H1 (cell line): Measurements from ENCODE around the gene HYCC1. TPM values are rescaled to one million over a fixed set of nuclear protein-coding genes. Genes with fewer than 3 reads are reported as not detected.

Experiments used
- CTCF ChIA-PET: fragments of 300-600 bp; sonication (Branson Sonifier 250); formaldehyde crosslinking; loops from one replicate; lab custom pipeline; 2021; ENCODE audit not compliant: partially characterized antibody; lab: Charles Lee
- POLR2A ChIA-PET: fragments of 300-600 bp; sonication (Branson Sonifier 250); formaldehyde crosslinking; loops from one replicate; lab custom pipeline; 2021; ENCODE audit warnings: inconsistent platforms; ENCODE audit not compliant: partially characterized antibody; lab: Charles Lee
- DNase-seq, 2 experiments: peaks; one replicate each; pipeline versions ENCODE4 v3.0.0 to v3.0.0-alpha.2; 2010 to 2022; ENCODE audit warnings: low spot score in 2 of 2, low read depth in 1 of 2, mixed read lengths in 1 of 2
- FAIRE-seq: peaks from 2 replicates; lab custom pipeline; 2011; peaks lifted over from hg19 to GRCh38; lab: Jason Lieb, UNC
- H2AFZ ChIP-seq: 2 replicates; pipeline ENCODE4 v1.8.1; 2012; ENCODE audit warnings: low read length, inconsistent platforms
- H2AK5ac ChIP-seq: 2 replicates; pipeline ENCODE4 v1.6.1; 2013; ENCODE audit warnings: low read depth, low read length
- H2BK120ac ChIP-seq: replicated peaks from 2 replicates; pipeline ENCODE3; 2013; ENCODE audit warnings: low read depth, low read length, inconsistent platforms
- H2BK12ac ChIP-seq: 2 replicates; pipeline ENCODE4 v1.6.1; 2013; ENCODE audit warnings: low read depth, low read length
- H2BK15ac ChIP-seq: 2 replicates; pipeline ENCODE4 v1.6.1; 2013; ENCODE audit warnings: low read length
- H2BK20ac ChIP-seq: 2 replicates; pipeline ENCODE4 v1.6.1; 2013; ENCODE audit warnings: low read length
- H2BK5ac ChIP-seq: 2 replicates; pipeline ENCODE4 v1.6.1; 2013; ENCODE audit warnings: low read depth, low read length
- H3K14ac ChIP-seq: 2 replicates; pipeline ENCODE4 v1.6.1; 2013; ENCODE audit warnings: inconsistent platforms; ENCODE audit not compliant: insufficient read length
- H3K18ac ChIP-seq: 2 replicates; pipeline ENCODE4 v1.6.1; 2013; ENCODE audit warnings: low read length; ENCODE audit errors: extremely low read depth
- H3K23ac ChIP-seq: 2 replicates; pipeline ENCODE4 v1.6.1; 2013; ENCODE audit warnings: inconsistent platforms; ENCODE audit not compliant: insufficient read length
- H3K23me2 ChIP-seq: 2 replicates; pipeline ENCODE4 v1.6.1; 2013; ENCODE audit warnings: low read depth, low read length
- H3K27ac ChIP-seq: 2 replicates; pipeline ENCODE4 v1.6.1; 2011; ENCODE audit warnings: low read depth, low read length, inconsistent platforms
- H3K27me3 ChIP-seq, 4 experiments: replicated peaks in 1 of 4; 1 replicate in 1 of 4; 2 replicates in 3 of 4; pipeline versions ENCODE4 v1.6.1 to v1.8.1; 2011 to 2013; ENCODE audit warnings: low read length in 3 of 4, mild to moderate bottlenecking in 3 of 4, inconsistent platforms in 2 of 4, mixed read lengths in 2 of 4, moderate library complexity in 1 of 4; ENCODE audit not compliant: control insufficient read depth in 3 of 4, insufficient read depth in 3 of 4; ENCODE audit errors: extremely low read depth in 1 of 4
- H3K36me3 ChIP-seq, 4 experiments: 2 replicates each; pipeline versions ENCODE4 v1.6.1 to v1.8.1; 2011 to 2013; ENCODE audit warnings: mild to moderate bottlenecking in 4 of 4, low read length in 3 of 4, moderate library complexity in 2 of 4, control low read depth in 1 of 4, inconsistent platforms in 1 of 4; ENCODE audit not compliant: insufficient read depth in 4 of 4, control insufficient read depth in 2 of 4
- H3K4ac ChIP-seq: replicated peaks from 2 replicates; pipeline ENCODE3; 2013; ENCODE audit warnings: low read length, low read depth, mixed read lengths, inconsistent platforms; ENCODE audit not compliant: insufficient read length
- H3K4me1 ChIP-seq, 4 experiments: replicated peaks in 1 of 4; 1 replicate in 1 of 4; 2 replicates in 3 of 4; pipeline versions ENCODE4 v1.6.1 to v1.8.1; 2011 to 2013; ENCODE audit warnings: low read length in 3 of 4, inconsistent platforms in 2 of 4, mixed read lengths in 1 of 4; ENCODE audit not compliant: insufficient read depth in 4 of 4, control insufficient read depth in 3 of 4
- H3K4me2 ChIP-seq, 2 experiments: 2 replicates each; pipeline versions ENCODE4 v1.6.1 to v1.8.1; 2011 to 2013; ENCODE audit warnings: low read depth in 2 of 2, low read length in 2 of 2, control low read depth in 1 of 2, inconsistent platforms in 1 of 2, mild to moderate bottlenecking in 1 of 2; ENCODE audit not compliant: insufficient read depth in 1 of 2
- H3K4me3 ChIP-seq, 4 experiments: fragments of 200-600, 300-600 bp in 1 of 4; sonication (generic), shearing (Covaris generic), sonication (Bioruptor Twin) in 1 of 4; 2 replicates each; pipeline versions ENCODE4 v1.5.1 to v1.8.1; 2011 to 2016; ENCODE audit warnings: low read length in 4 of 4, low read depth in 3 of 4, control low read depth in 2 of 4, inconsistent platforms in 2 of 4, mild to moderate bottlenecking in 2 of 4, mixed read lengths in 1 of 4, moderate library complexity in 1 of 4; ENCODE audit not compliant: insufficient read depth in 2 of 4; ENCODE audit errors: extremely low read depth in 1 of 4
- H3K56ac ChIP-seq: replicated peaks from 2 replicates; pipeline ENCODE3; 2013; ENCODE audit warnings: low read depth, mild to moderate bottlenecking, mixed read lengths, low read length, inconsistent platforms; ENCODE audit not compliant: insufficient read length
- H3K79me1 ChIP-seq: 2 replicates; pipeline ENCODE4 v1.6.1; 2013; ENCODE audit warnings: low read depth, low read length, control low read depth
- H3K79me2 ChIP-seq, 2 experiments: 2 replicates each; pipeline versions ENCODE4 v1.6.1 to v1.8.1; 2012 to 2013; ENCODE audit warnings: low read length in 2 of 2, mild to moderate bottlenecking in 2 of 2, inconsistent platforms in 1 of 2; ENCODE audit not compliant: insufficient read depth in 2 of 2, control insufficient read depth in 1 of 2
- H3K9ac ChIP-seq, 4 experiments: replicated peaks in 1 of 4; 1 replicate in 1 of 4; 2 replicates in 3 of 4; pipeline versions ENCODE4 v1.6.1 to v1.8.1; 2011 to 2013; ENCODE audit warnings: low read depth in 3 of 4, low read length in 3 of 4, control low read depth in 2 of 4, mild to moderate bottlenecking in 2 of 4, moderate library complexity in 2 of 4, inconsistent platforms in 1 of 4; ENCODE audit errors: extremely low read depth in 1 of 4
- H3K9me3 ChIP-seq, 2 experiments: 2 replicates each; pipeline versions ENCODE4 v1.6.1 to v1.8.1; 2012 to 2013; ENCODE audit warnings: mild to moderate bottlenecking in 2 of 2, moderate library complexity in 2 of 2, control low read depth in 1 of 2, inconsistent platforms in 1 of 2, low read depth in 1 of 2, low read length in 1 of 2, mixed read lengths in 1 of 2; ENCODE audit not compliant: insufficient read depth in 2 of 2
- H4K20me1 ChIP-seq, 2 experiments: replicated peaks in 1 of 2; 2 replicates each; pipeline versions ENCODE3 to v1.8.1; 2011 to 2013; ENCODE audit warnings: inconsistent platforms in 2 of 2, low read length in 2 of 2, mild to moderate bottlenecking in 1 of 2; ENCODE audit not compliant: insufficient read depth in 2 of 2, control insufficient read depth in 1 of 2
- H4K5ac ChIP-seq: 2 replicates; pipeline ENCODE4 v1.6.1; 2013; ENCODE audit warnings: low read length, low read depth, mixed read lengths, inconsistent platforms; ENCODE audit not compliant: insufficient read length
- H4K8ac ChIP-seq: 2 replicates; pipeline ENCODE4 v1.8.0; 2013; ENCODE audit warnings: mild to moderate bottlenecking, moderate library complexity, low read length, inconsistent platforms; ENCODE audit not compliant: insufficient read depth; ENCODE audit errors: extremely low read depth
- H4K91ac ChIP-seq: replicated peaks from 2 replicates; pipeline ENCODE3; 2013; ENCODE audit warnings: low read length, mixed read lengths, inconsistent platforms; ENCODE audit not compliant: insufficient read length
- KDM4A ChIP-seq: IDR thresholded peaks from one replicate; pipeline ENCODE4 v1.7.1; 2012; ENCODE audit warnings: low read depth, mild to moderate bottlenecking, moderate library complexity, low read length, inconsistent platforms; ENCODE audit not compliant: severe bottlenecking
- WGBS, 2 experiments: shearing (Covaris generic) in 1 of 2; methylation state at CpG; one replicate each; pipeline versions ENCODE4 v1.1.6 to v1.1.7; 2013 to 2015; ENCODE audit warnings: low lambda C conversion rate in 2 of 2, mixed read lengths in 2 of 2, inconsistent platforms in 1 of 2, low coverage in 1 of 2, missing lambda C conversion rate in 1 of 2; ENCODE audit not compliant: insufficient replicate concordance in 2 of 2, insufficient coverage in 1 of 2, insufficient read length in 1 of 2; ENCODE audit errors: extremely low coverage in 1 of 2, missing lambda C conversion rate in 1 of 2; 5-methylcytosine and 5-hydroxymethylcytosine counted together
- polyA plus RNA-seq, 7 experiments: library from polyadenylated mRNA; depleted of rRNA in 3 of 7; stranded (reverse) in 5 of 7; unstranded in 2 of 7; fragments of >200 nt in 5 of 7; fragments of 200-250 nt in 2 of 7; gene quantifications; 1 replicate in 5 of 7; 2 replicates in 1 of 7; 4 replicates in 1 of 7; pipeline versions ENCODE4 v1.2.1 to v1.2.3, GENCODE V29; 2011 to 2013; ENCODE audit warnings: missing spikeins in 2 of 7, mixed read lengths in 2 of 7
- total RNA-seq: library from RNA; stranded (reverse); fragmentation: NEBNext Ultra II Directional; extraction: Animal tissue kit (Norgen Biotek cat#: 25700); gene quantifications from 2 replicates; pipeline ENCODE4 v1.2.1, GENCODE V29; 2021

Gene HYCC1
- total and polyA plus RNA-seq, 2 of the 8 experiments (the other 6 are each of a cell fraction or from before 2014, with no cell fraction given), result 20.2 to 142 TPM

DNA sequence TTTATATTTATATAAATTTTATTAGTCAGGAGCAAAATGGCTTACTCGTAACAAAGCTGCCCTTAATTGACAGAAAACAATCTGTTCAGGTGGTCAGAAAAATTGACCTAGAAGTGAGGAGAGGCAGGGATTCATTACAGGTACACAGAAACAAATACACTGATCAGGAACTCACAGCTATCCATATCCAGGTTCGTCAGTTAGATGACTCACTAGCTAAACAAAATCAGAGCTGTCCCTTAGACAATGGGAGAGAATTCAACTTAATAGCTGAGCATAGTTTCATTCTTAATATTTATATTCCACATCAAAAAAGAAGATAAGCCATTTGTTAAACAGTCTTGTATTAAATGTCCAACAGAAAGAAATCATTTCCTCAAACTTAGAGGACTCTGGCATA lies 41.7 kb downstream of the HYCC1 start:
- WGBS, 2 experiments, result 85% methylated on average over 2 of the region's 2 CpGs; no CpG with 5 or more reads in 1 of the 2 experiments
- Histone ChIP-seq H2AFZ (no peak overlapping the region), H3K56ac (no peak overlapping the region), H3K4ac (no peak overlapping the region), H2BK5ac (no peak overlapping the region), H4K8ac (no peak overlapping the region), H4K20me1 (no peaks in the 10 kb centered on the region), H3K9ac (no peak overlapping the region), H2BK12ac (no peak overlapping the region), H3K23me2 (no peaks in the 10 kb centered on the region), H3K79me1 (no peaks in the 10 kb centered on the region), H2BK15ac (no peak overlapping the region), H3K36me3 (peaks cover 0 to 37% (median 3%) of the 10 kb centered on the region in 4 experiments; a peak in 6 of 8 replicates), H3K27me3 (no peaks in the 10 kb centered on the region), H3K14ac (no peak overlapping the region), H3K27ac (no peak overlapping the region), H3K79me2 (no peaks in the 10 kb centered on the region), H2BK20ac (no peak overlapping the region), H2AK5ac (no peak overlapping the region), H2BK120ac (no peak overlapping the region), H3K9me3 (no peaks in the 10 kb centered on the region), H3K4me3 (no peak overlapping the region), H3K4me2 (no peak overlapping the region), H3K23ac (no peak overlapping the region), H4K5ac (no peak overlapping the region), H3K18ac (no peak overlapping the region), H3K4me1 (no peaks in the 10 kb centered on the region), H4K91ac (no peak overlapping the region)
- FAIRE-seq, result no peak
- POLR2A ChIA-PET, result interaction anchor here (1.2 to 1.6 kb wide), 2 partner anchors 11 to 13 kb away, joined by 3 to 4 read pairs; no protein-coding TSS in a partner anchor
- CTCF ChIA-PET, result interaction anchor here (0.5 to 2.0 kb wide), 7 partner anchors 8 to 412 kb away, joined by 3 to 6 read pairs (median 4); no protein-coding TSS in a partner anchor
- no peak for DNase-seq
- TF ChIP-seq KDM4A, result no peak
